GM21576 (cell line): Measurements from ENCODE around the gene CDK15.

Experiments used
- ATAC-seq: cut with Tn5 transposase; IDR thresholded peaks from one replicate; pipeline ENCODE4 v1.9.1; 2021; ENCODE audit warnings: mild to moderate bottlenecking, moderate library complexity; ENCODE audit not compliant: unreplicated experiment

CDK15 gene

GRCh38 chr2:201932511-201932910, 126.2 kb downstream of the CDK15 start:
- no peak for ATAC-seq

- ATAC-seq = no peak
These were observed 127.5 kb downstream of the CDK15 start for GRCh38 chr2:201933792-201934237.

- no peak for ATAC-seq
These were observed 130.5 kb downstream of the CDK15 start for GRCh38 chr2:201936817-201937216.

- no peak for ATAC-seq
These were observed 131.0 kb downstream of the CDK15 start for GRCh38 chr2:201937343-201937742.

- no peak for ATAC-seq
These were observed 131.9 kb downstream of the CDK15 start for GRCh38 chr2:201938156-201938775.

- no peak for ATAC-seq
These were observed 132.4 kb downstream of the CDK15 start for GRCh38 chr2:201938781-201939180.

GRCh38 chr2:201939453-201939941, 133.2 kb downstream of the CDK15 start:
- ATAC-seq = no peak

GRCh38 chr2:201942531-201942930, 136.2 kb downstream of the CDK15 start:
- ATAC-seq = no peak
